Measurements from ENCODE around the gene SORL1. TPM values are rescaled to one million over a fixed set of nuclear protein-coding genes. Genes with fewer than 3 reads are reported as not detected.
A peak's percentile ranks its signal among the peaks of the same experiment; 100 is the strongest.

SORL1 gene
- total RNA-seq, 1 experiment from 2014 or later = 68.3 TPM

GRCh38 chr11:121488170-121488569 lies 36.1 kb downstream of the SORL1 start:
- no peak for TF ChIP-seq CTCF (conservative IDR thresholded peaks at IDR 0.05)
- Histone ChIP-seq H3K56ac (ENCODE audit: insufficient read length, low read depth, low read length) (no peak overlapping the region), H2BK12ac (ENCODE audit: insufficient read length, low read depth, low read length) (no peak overlapping the region), H3K79me1 (ENCODE audit: insufficient read depth, low read depth, low read length, poor library complexity, severe bottlenecking) (no peaks in the 10 kb centered on the region), H3K14ac (ENCODE audit: insufficient read depth, low read length) (no peak overlapping the region), H3K23ac (ENCODE audit: insufficient read length, low read depth, low read length) (no peak overlapping the region), H3T11ph (ENCODE audit: low read length) (no peak overlapping the region), H3K4me1 (ENCODE audit: insufficient read depth, low read length) (no peaks in the 10 kb centered on the region), H3K23me2 (ENCODE audit: insufficient read length, low read depth, low read length, poor library complexity, severe bottlenecking) (no peaks in the 10 kb centered on the region), H2AK5ac (ENCODE audit: insufficient read length, low read length) (no peak overlapping the region), H3K18ac (ENCODE audit: insufficient read length, low read depth, low read length) (no peak overlapping the region), H3K27me3 (ENCODE audit: insufficient read depth, low read length) (no peaks in the 10 kb centered on the region), H4K5ac (ENCODE audit: insufficient read length, low read depth, low read length) (no peak overlapping the region), H4K20me1 (ENCODE audit: control insufficient read depth, insufficient read depth, insufficient read length) (no peaks in the 10 kb centered on the region), H2BK120ac (ENCODE audit: low read depth, low read length, poor library complexity, severe bottlenecking) (no peak overlapping the region), H3K27ac (ENCODE audit: insufficient read length, low read depth, low read length) (no peak overlapping the region), H4K8ac (replicated peaks; ENCODE audit: insufficient read length, low read depth, low read length) (no peak overlapping the region), H4K91ac (ENCODE audit: insufficient read length, low read depth, low read length) (no peak overlapping the region), H3K9me3 (ENCODE audit: control insufficient read depth, low read depth, low read length) (no peaks in the 10 kb centered on the region), H3K4ac (ENCODE audit: low read depth, low read length) (no peak overlapping the region), H3K79me2 (ENCODE audit: insufficient read depth, low read length) (no peaks in the 10 kb centered on the region), H2BK20ac (ENCODE audit: low read depth, low read length, poor library complexity, severe bottlenecking) (no peak overlapping the region), H2BK15ac (ENCODE audit: low read depth, low read length) (no peak overlapping the region), H3K4me2 (ENCODE audit: insufficient read depth, insufficient read length, low read length) (no peak overlapping the region), H2AFZ (ENCODE audit: low read length) (no peak overlapping the region), H2BK5ac (ENCODE audit: insufficient read length, low read length) (no peak overlapping the region), H3K9ac (ENCODE audit: extremely low read depth, insufficient read length, low read length) (no peak overlapping the region)
- Mint-ChIP-seq H3K36me3 (ENCODE audit: insufficient read depth in 1 of 3, low read depth in 3 of 3) (peaks cover 29 to 69% (median 64%) of the 10 kb centered on the region in 3 experiments; a peak in 6 of 7 replicates), H3K27me3 (ENCODE audit: low read depth) (no peaks in the 10 kb centered on the region), H3K4me1 (peaks cover 3 to 12% of the 10 kb centered on the region in 2 experiments; a peak in 2 of 4 replicates), H3K27ac (peak overlapping the region in 2 of 3 experiments; percentile 24 to 26; a peak in 2 of 7 replicates), H3K9me3 (no peaks in the 10 kb centered on the region), H3K4me3 (no peak overlapping the region)
- no CpG with 5 or more reads among the region's 2 CpGs for WGBS (ENCODE audit: extremely low coverage, insufficient read length, low lambda C conversion rate)
- DNase-seq = no peak

Measured in H9 (cell line).